HepG2 (cell line): Measurements from ENCODE around the gene HLA-B. TPM values are rescaled to one million over a fixed set of nuclear protein-coding genes. Genes with fewer than 3 reads are reported as not detected.
A peak's percentile ranks its signal among the peaks of the same experiment; 100 is the strongest.

Experiments used
- RBM22 ChIP-seq: fragments of 200-400 bp; formaldehyde crosslinking; optimal IDR thresholded peaks from 2 replicates; pipeline ENCODE3; 2017; ENCODE audit warnings: mild to moderate bottlenecking, low read length, moderate library complexity
- REL ChIP-seq: sonication (generic); formaldehyde crosslinking; conservative IDR thresholded peaks from 2 replicates; pipeline ENCODE4 v1.8.0; 2022; ENCODE audit warnings: mild to moderate bottlenecking, missing genetic modification reagents, moderate library complexity
- RELA ChIP-seq: sonication (generic); formaldehyde crosslinking; IDR thresholded peaks from 2 replicates; pipeline ENCODE4 v1.4.0; 2020; ENCODE audit warnings: missing genetic modification reagents
- ZNF138 ChIP-seq: sonication (generic); formaldehyde crosslinking; IDR thresholded peaks from 2 replicates; pipeline ENCODE4 v1.5.0; 2020; ENCODE audit warnings: mild to moderate bottlenecking, low read depth, missing genetic modification reagents
- ZNF264 ChIP-seq: sonication (generic); formaldehyde crosslinking; IDR thresholded peaks from 2 replicates; pipeline ENCODE4 v1.4.0; 2020; ENCODE audit warnings: missing genetic modification reagents
- ZNF296 ChIP-seq: sonication (generic); formaldehyde crosslinking; conservative IDR thresholded peaks from 2 replicates; pipeline ENCODE4 v1.5.0; 2020; ENCODE audit warnings: mild to moderate bottlenecking, missing genetic modification reagents
- ZNF354B ChIP-seq: sonication (generic); formaldehyde crosslinking; IDR thresholded peaks from 2 replicates; pipeline ENCODE4 v1.8.0; 2022; ENCODE audit warnings: mild to moderate bottlenecking, missing genetic modification reagents
- ZNF430 ChIP-seq: sonication (generic); formaldehyde crosslinking; IDR thresholded peaks from 2 replicates; pipeline ENCODE4 v1.9.0; 2021; ENCODE audit warnings: mild to moderate bottlenecking, missing genetic modification reagents
- ZNF496 ChIP-seq: sonication (generic); formaldehyde crosslinking; IDR thresholded peaks from 2 replicates; pipeline ENCODE4 v1.8.1; 2023; ENCODE audit warnings: mild to moderate bottlenecking, moderate library complexity, missing genetic modification reagents; ENCODE audit not compliant: insufficient replicate concordance
- ZNF512 ChIP-seq: sonication (generic); formaldehyde crosslinking; IDR thresholded peaks from 2 replicates; pipeline ENCODE4 v1.4.0; 2020; ENCODE audit warnings: mild to moderate bottlenecking, missing genetic modification reagents
- ZNF530 ChIP-seq: sonication (generic); formaldehyde crosslinking; IDR thresholded peaks from 2 replicates; pipeline ENCODE4 v1.5.0; 2020; ENCODE audit warnings: low read depth, mild to moderate bottlenecking, missing genetic modification reagents
- ZNF562 ChIP-seq: sonication (generic); formaldehyde crosslinking; IDR thresholded peaks from 2 replicates; pipeline ENCODE4 v1.8.0; 2022; ENCODE audit warnings: missing genetic modification reagents, borderline replicate concordance
- ZNF703 ChIP-seq: sonication (generic); formaldehyde crosslinking; IDR thresholded peaks from 2 replicates; pipeline ENCODE4 v1.5.1; 2020; ENCODE audit warnings: missing genetic modification reagents, mild to moderate bottlenecking, moderate library complexity, borderline replicate concordance
- polyA plus RNA-seq, 8 experiments: library from polyadenylated mRNA; depleted of rRNA in 3 of 8; stranded (reverse) in 7 of 8; unstranded in 1 of 8; fragments of >200 nt; fragmentation: Illumina TruSeq in 4 of 8; extraction: Trizol in 4 of 8; gene quantifications; 2 replicates each; pipeline versions ENCODE4 v1.2.1 to v1.2.3, GENCODE V29; 2011 to 2016; ENCODE audit warnings: low read depth in 4 of 8, missing spikeins in 1 of 8, mixed read lengths in 1 of 8; ENCODE audit not compliant: insufficient read depth in 1 of 8
- total RNA-seq, 5 experiments: library from RNA; depleted of rRNA; stranded (reverse); fragments of >200 nt; fragmentation: Illumina TruSeq; extraction: Trizol; gene quantifications; 2 replicates each; pipeline ENCODE4 v1.2.3, GENCODE V29; 2016; ENCODE audit warnings: low read depth in 1 of 5
- TF ChIP-seq, protein P1 (sequence below): IDR thresholded peaks from 2 replicates; pipeline ENCODE4 v1.6.1; 2016; ENCODE audit warnings: missing compliant biosample characterization, missing genetic modification reagents, borderline replicate concordance
- TF ChIP-seq, protein P2 (sequence below), 2 experiments: sonication (generic) in 1 of 2; formaldehyde crosslinking in 1 of 2; IDR thresholded peaks; 2 replicates each; pipeline versions ENCODE4 v1.5.1 to v1.6.1; 2011 to 2020; ENCODE audit warnings: borderline replicate concordance in 1 of 2, low read depth in 1 of 2, low read length in 1 of 2, mild to moderate bottlenecking in 1 of 2, missing genetic modification reagents in 1 of 2, moderate library complexity in 1 of 2
- TF ChIP-seq, protein P3 (sequence below): sonication (generic); formaldehyde crosslinking; IDR thresholded peaks from 2 replicates; pipeline ENCODE4 v1.5.0; 2020; ENCODE audit warnings: missing genetic modification reagents, mild to moderate bottlenecking, borderline replicate concordance
- TF ChIP-seq, protein P4 (sequence below): sonication (generic); IDR thresholded peaks from 2 replicates; pipeline ENCODE4 v1.6.1; 2016; ENCODE audit warnings: low read depth, borderline replicate concordance
- TF ChIP-seq, protein P5 (sequence below): sonication (generic); formaldehyde crosslinking; IDR thresholded peaks from 2 replicates; pipeline ENCODE4 v1.5.0; 2020; ENCODE audit warnings: missing genetic modification reagents

The HLA-B gene
- total and polyA plus RNA-seq, 2 of the 13 experiments (the other 11 are each of a cell fraction or from before 2014, with no cell fraction given): 35.3 to 88.9 TPM

- TF ChIP-seq ZNF296 (CRISPR knock-in tag): no peak
- TF ChIP-seq REL (CRISPR knock-in tag): no peak
- TF ChIP-seq ZNF264 (CRISPR knock-in tag): peak; percentile 89
- peak; percentile 90 for TF ChIP-seq ZNF430
- TF ChIP-seq, protein P1, sequence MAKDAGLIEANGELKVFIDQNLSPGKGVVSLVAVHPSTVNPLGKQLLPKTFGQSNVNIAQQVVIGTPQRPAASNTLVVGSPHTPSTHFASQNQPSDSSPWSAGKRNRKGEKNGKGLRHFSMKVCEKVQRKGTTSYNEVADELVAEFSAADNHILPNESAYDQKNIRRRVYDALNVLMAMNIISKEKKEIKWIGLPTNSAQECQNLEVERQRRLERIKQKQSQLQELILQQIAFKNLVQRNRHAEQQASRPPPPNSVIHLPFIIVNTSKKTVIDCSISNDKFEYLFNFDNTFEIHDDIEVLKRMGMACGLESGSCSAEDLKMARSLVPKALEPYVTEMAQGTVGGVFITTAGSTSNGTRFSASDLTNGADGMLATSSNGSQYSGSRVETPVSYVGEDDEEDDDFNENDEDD (CRISPR knock-in tag): peak; percentile 85
- TF ChIP-seq, protein P2, sequence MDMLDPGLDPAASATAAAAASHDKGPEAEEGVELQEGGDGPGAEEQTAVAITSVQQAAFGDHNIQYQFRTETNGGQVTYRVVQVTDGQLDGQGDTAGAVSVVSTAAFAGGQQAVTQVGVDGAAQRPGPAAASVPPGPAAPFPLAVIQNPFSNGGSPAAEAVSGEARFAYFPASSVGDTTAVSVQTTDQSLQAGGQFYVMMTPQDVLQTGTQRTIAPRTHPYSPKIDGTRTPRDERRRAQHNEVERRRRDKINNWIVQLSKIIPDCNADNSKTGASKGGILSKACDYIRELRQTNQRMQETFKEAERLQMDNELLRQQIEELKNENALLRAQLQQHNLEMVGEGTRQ (IDR thresholded peaks at IDR 0.05; ENCODE audit: low read depth, low read length): 0 out of 2 replicates have a peak, but pooled peaks have one; percentile 32
- TF ChIP-seq, protein P2 (CRISPR knock-in tag; IDR thresholded peaks at IDR 0.05; ENCODE audit: borderline replicate concordance): peak; percentile 83; the same call in 1 of the 2 replicates
- no peak for TF ChIP-seq ZNF562 (CRISPR knock-in tag)
- TF ChIP-seq ZNF530: no peak
- TF ChIP-seq, protein P3, sequence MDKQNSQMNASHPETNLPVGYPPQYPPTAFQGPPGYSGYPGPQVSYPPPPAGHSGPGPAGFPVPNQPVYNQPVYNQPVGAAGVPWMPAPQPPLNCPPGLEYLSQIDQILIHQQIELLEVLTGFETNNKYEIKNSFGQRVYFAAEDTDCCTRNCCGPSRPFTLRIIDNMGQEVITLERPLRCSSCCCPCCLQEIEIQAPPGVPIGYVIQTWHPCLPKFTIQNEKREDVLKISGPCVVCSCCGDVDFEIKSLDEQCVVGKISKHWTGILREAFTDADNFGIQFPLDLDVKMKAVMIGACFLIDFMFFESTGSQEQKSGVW (CRISPR knock-in tag): no peak
- TF ChIP-seq RBM22: no peak
- TF ChIP-seq ZNF496 (CRISPR knock-in tag): no peak
- 0 out of 2 replicates have a peak, but pooled peaks have one; percentile 22 for TF ChIP-seq RELA (CRISPR knock-in tag)
- TF ChIP-seq ZNF354B (CRISPR knock-in tag): peak; percentile 87; the same call in 1 of the 2 replicates
- TF ChIP-seq, protein P4, sequence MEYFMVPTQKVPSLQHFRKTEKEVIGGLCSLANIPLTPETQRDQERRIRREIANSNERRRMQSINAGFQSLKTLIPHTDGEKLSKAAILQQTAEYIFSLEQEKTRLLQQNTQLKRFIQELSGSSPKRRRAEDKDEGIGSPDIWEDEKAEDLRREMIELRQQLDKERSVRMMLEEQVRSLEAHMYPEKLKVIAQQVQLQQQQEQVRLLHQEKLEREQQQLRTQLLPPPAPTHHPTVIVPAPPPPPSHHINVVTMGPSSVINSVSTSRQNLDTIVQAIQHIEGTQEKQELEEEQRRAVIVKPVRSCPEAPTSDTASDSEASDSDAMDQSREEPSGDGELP: peak; percentile 88; the same call in 1 of the 2 replicates
- TF ChIP-seq ZNF138 (CRISPR knock-in tag): peak; percentile 89
- 0 out of 2 replicates have a peak, but pooled peaks have one; percentile 1 for TF ChIP-seq ZNF703 (CRISPR knock-in tag)
- TF ChIP-seq ZNF512: no peak
- TF ChIP-seq, protein P5, sequence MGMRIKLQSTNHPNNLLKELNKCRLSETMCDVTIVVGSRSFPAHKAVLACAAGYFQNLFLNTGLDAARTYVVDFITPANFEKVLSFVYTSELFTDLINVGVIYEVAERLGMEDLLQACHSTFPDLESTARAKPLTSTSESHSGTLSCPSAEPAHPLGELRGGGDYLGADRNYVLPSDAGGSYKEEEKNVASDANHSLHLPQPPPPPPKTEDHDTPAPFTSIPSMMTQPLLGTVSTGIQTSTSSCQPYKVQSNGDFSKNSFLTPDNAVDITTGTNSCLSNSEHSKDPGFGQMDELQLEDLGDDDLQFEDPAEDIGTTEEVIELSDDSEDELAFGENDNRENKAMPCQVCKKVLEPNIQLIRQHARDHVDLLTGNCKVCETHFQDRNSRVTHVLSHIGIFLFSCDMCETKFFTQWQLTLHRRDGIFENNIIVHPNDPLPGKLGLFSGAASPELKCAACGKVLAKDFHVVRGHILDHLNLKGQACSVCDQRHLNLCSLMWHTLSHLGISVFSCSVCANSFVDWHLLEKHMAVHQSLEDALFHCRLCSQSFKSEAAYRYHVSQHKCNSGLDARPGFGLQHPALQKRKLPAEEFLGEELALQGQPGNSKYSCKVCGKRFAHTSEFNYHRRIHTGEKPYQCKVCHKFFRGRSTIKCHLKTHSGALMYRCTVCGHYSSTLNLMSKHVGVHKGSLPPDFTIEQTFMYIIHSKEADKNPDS: no peak
Observed at GRCh38 chr6:31403283-31404060, 46.5 kb upstream of the HLA-B start, which contains the start of gene MICA (continued).
